HepG2 (cell line): ENCODE measurements around the gene FCN1.

Experiments used
- ATM ChIP-seq: fragments of 450-650 bp; IDR thresholded peaks from 2 replicates; pipeline ENCODE4 v1.7.1; 2017; ENCODE audit warnings: mild to moderate bottlenecking, borderline replicate concordance
- CTCF ChIP-seq: sonication (generic); formaldehyde crosslinking; IDR thresholded peaks from 2 replicates; pipeline ENCODE4 v1.5.0; 2020; ENCODE audit warnings: mild to moderate bottlenecking, missing genetic modification reagents, moderate library complexity
- ZBTB49 ChIP-seq: sonication (generic); formaldehyde crosslinking; IDR thresholded peaks from 2 replicates; pipeline ENCODE4 v1.4.0; 2020; ENCODE audit warnings: missing genetic modification reagents, borderline replicate concordance
- ZNF343 ChIP-seq: sonication (generic); formaldehyde crosslinking; IDR thresholded peaks from 2 replicates; pipeline ENCODE4 v1.4.0; 2020; ENCODE audit warnings: mild to moderate bottlenecking, missing genetic modification reagents

GRCh38 chr9:134897584-134898170, 20.0 kb downstream of the FCN1 start:
- TF ChIP-seq ATM (no peak), ZNF343 (CRISPR knock-in tag) (no peak), CTCF (no peak), ZBTB49 (CRISPR knock-in tag) (no peak)
